GM19468 (cell line): ENCODE measurements around the gene YDJC.
"Not testable (repeated sequence)": the region's sequence is repeated elsewhere in the genome, so short reads cannot be mapped to it uniquely, and the experiment has no call there.

ENCODE experiments used
- ATAC-seq: cut with Tn5 transposase; IDR thresholded peaks from one replicate; pipeline ENCODE4 v1.9.1; 2021; ENCODE audit warnings: mild to moderate bottlenecking, moderate library complexity, moderate number of reproducible peaks; ENCODE audit not compliant: unreplicated experiment; ENCODE audit errors: extremely low read depth

YDJC gene, protein sequence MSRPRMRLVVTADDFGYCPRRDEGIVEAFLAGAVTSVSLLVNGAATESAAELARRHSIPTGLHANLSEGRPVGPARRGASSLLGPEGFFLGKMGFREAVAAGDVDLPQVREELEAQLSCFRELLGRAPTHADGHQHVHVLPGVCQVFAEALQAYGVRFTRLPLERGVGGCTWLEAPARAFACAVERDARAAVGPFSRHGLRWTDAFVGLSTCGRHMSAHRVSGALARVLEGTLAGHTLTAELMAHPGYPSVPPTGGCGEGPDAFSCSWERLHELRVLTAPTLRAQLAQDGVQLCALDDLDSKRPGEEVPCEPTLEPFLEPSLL

DNA sequence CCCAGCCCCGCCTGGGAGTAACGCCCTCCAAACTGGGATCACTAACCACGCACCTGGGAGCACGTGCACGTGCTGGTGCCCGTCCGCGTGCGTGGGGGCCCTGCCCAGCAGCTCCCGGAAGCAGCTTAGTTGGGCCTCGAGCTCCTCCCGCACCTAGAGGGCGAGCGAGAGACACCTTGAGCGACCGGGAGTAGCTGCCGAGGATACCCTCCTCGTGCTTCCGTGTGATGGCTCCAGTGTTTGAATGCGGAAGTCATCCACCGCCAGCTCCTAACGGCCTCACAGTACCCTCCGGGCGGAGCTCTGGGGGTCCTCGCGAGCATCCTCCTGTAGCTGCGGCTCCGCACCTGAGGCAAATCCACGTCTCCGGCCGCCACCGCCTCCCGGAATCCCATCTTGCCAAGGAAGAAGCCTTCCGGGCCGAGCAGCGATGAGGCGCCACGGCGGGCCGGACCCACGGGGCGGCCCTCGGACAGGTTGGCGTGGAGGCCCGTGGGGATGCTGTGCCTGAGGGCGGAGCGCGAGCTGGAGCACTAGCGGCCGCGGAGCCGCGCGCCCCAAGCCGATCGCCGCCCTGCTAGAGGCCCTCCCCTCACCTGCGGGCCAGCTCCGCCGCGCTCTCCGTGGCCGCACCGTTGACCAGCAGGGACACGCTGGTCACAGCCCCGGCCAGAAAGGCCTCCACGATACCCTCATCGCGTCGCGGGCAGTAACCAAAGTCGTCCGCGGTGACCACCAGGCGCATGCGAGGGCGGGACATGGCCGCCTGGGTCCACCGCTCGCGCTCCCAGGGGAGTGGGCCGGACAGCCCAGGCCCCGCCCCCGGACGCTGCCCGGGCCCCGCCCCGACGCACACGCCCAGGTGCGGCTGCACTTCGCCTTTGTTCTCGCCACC is at the start of gene YDJC:
TSS of gene YDJC (minus strand) at position 768 of the 895 bp plus-strand sequence. CDS start at position 760, 8 bp downstream.
- peak; percentile 60 for ATAC-seq

DNA sequence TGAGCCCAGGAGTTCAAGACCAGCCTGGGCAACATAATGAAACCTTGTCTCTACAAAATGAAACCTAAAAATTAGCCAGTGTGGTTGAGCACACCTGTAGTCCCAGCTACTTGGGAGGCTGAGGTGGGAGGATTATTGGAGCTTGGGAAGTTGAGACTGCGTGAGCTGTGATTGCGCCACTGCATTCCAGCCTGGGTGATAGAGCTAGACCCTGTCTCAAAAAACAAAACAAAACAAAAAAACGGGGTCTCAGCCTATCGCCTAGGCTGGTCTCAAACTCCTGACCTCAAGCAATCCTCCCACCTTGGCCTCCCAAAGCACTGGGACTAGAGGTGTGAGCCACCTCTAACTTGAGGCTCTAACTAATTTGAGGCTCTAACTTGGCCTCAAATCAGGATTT is 49.6 kb upstream of the YDJC start:
- ATAC-seq, result no peak

DNA sequence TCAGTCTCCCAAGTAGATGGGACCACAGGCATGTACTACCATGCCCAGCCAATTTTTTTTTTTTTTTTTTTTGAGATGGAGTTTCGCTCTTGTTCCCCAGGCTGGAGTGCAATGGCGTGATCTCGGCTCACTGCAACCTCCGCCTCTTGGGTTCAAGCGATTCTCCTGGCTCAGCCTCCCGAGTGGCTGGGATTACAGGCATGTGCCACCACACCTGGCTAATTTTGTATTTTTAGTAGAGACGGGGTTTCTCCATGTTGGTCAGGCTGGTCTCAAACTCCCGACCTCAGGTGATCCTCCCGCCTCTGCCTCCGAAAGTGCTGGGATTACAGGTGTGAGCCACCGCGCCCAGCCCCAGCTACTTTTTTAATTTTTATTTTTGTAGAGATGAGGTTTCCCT is 49.0 kb upstream of the YDJC start:
- not testable (repeated sequence) for ATAC-seq

DNA sequence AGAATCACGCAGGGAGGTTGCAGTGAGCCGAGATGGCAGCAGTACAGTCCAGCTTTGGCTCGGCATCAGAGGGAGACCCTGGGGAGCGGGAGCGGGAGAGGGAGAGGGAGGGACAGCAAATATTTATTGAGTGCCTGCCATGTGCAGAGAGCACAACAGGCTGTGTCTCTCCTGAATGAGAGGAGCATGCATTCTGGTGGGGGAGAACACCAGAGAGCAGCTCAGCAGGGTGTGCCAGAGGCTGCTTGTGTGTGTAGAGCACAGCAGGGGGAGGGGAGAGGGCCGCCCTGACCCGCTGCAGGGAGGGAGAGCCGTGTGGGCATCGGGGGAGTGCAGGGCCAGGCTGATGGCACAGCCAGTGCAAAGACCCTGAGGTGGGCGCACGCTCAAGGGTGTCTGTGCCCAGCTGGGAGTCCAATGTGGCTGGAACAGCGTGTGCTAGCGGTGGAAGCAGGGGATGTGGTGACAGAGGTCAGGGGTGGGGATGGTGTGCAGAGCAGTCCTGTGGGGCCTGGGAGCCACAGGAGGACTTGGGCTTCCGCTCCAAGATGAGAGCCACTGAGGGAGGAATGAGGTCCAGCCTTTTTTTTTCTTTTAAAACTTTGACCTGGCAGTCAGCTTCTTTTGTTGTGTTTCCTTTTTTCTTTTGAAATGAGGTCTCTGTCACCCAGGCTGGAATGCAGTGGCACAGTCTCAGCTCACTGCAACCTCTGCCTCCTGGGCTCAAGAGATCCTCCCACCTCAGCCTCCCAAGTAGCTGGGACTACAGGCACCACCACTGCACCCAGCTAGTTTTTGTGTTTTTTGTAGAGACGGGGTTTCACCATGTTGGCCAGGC is 48.0 kb upstream of the YDJC start:
- no peak for ATAC-seq

DNA sequence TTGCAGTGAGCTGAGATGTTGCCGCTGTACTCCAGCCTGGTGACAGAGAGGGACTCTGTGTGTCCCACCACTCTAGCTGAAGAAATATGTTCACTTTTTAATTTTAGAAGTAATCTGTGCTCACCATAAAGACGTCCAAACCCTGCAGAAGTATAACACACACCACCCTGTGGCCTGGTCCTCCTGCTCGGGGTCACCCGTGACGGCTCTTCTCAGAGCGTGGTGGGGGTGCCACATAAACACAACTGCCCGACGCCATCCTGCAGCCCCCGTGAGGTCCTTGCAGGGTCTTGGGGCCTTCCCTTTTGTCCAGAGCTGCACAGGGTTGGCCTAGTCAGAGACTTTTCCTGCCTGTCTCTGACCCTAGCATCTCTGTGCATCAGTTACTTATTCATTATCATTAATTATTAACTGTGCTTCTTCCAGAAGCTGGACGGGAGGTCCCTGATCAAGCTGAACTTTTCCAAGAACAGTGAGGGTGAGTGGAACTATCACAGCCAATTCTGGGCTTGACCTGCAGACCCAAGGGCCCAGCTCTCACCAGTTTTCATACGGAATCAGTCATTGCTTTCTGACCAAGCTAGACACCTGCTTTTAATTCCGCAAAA is 44.9 kb upstream of the YDJC start:
- no peak for ATAC-seq

DNA sequence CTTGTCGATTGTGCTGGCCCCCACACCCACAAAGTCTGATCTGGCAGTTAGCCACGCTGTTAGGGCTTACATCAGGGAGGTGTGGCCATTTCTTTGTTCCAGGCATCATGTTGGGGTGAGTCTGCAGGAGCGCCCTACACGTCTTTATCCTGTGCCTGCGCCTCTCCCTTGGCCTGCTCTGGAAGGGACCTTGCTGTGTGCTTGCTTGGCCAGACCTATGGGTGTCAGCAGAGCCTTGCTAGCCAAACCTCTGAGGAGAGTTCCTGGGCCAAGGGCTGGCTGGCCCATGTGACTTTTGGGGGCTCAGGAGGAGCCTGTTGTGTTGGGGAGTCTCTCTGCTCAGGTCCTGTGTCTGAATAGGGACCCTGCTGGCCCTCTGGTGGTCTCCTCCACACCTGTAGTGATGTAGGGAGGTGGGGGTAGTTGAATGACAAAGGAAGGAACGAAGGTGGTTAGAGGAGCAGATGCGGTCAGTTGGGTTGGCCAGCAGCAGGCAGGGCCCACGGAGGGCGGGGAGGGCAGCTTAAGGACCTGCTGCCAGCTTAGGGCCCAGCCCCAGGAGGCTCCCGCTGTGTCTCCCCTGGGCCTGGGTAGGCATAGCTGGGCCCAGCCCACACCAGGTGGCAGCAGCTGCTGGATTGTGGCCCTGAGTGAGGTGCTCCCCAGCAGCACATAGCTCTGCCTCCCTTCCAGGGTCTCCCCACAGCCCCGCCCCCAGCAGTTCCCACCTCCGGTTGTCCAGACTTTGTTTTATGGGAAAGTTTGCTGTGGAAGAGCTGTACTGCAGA is 43.9 kb upstream of the YDJC start:
- ATAC-seq, result no peak

DNA sequence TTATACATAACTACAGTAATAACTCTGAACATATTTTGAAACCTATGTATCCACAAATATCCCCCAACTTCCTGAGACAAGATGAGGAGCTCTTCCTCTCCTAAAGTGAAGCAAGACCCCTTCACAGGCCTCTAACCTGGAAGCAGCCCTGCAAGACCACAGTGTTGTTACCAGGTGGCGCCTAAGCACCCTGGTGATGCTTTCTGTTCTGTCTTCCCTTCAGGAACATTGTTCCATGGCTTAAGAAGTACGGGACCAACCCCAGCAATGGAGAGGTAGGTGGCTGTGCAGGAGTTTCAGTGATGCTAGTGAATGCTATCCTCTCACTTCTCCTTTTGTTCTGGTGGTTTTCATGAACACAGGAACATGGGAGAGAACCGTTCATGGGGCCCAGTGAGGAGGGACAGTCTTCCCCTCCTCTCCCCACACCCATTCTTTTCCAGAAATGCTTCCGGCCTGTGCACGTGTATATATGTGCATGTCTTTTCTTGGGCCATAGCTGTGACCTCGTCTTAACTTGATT is 42.3 kb upstream of the YDJC start:
- no peak for ATAC-seq

DNA sequence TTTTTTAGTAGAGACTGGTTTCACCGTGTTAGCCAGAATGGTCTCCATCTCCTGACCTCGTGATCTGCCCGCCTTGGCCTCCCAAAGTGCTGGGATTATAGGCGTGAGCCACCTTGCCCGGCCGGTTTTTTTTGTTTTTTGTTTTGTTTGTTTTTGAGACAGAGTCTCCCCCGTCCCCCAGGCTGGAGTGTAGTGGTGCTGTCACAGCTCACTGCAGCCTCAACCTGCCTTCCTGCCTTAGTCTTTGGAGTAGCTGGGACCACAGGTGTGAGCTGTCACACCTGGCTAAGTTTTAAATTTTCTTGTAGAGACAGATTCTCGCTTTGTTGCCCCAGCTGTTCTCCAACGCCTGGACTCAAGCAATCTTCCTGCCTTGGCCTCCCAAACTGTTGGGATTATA is 39.2 kb upstream of the YDJC start:
- ATAC-seq, result no peak

DNA sequence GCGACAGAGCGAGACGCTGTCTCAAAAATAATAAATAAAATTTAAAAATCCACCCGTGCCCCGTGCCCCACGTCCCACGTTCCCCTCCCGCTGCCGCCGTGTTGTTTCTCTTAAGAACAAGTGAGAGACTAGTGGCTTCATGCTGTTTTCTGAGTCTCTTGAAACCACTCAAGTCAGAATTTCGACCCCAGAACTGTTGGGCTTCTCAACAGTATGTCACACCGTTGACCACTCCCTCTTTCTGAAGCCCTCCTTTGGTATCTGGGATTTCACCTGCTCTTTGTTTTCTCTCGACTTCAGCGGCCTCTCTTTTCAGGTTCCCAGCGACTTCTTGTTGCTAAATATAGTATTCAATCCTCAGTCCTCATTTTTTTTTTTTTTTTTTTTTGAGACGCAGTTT is 37.0 kb upstream of the YDJC start:
- no peak for ATAC-seq

DNA sequence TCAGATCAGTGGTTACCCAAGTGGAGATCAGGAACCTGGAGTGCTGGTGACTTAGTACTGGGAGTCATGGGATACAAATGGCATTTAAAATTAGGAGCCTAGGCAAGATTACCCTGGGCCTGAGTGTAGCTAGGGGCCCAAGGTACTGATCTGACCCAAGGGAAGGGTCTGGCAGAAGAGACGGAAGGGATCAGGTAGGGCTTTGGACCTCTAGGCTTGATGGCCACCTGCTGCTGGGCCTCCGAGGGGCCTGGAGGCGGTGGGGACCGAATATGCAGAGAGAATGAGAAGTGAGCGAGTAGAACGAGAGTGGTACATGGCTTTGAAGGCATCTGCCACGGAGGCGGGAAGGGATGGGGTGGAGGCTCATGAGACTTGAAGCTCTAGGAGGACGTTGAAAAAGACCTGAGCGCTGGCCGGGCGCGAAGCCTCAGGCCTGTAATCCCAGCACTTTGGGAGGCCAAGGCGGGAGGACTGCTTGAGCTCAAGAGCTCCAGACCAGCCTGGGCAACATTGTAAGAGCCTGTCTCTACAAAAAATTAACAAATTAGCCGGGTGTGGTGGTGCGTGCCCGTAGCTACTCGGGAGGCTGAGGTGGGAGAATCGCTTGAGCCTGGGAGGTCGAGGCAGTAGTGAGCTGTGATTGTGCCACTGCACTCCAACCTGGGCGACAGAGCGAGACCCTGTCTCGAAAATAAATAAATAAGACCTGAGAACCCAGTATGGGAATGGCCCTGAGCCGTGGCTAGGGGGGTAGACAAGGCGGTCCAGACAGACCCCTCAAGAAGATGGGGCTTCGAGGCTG is 35.4 kb upstream of the YDJC start:
- no peak for ATAC-seq

DNA sequence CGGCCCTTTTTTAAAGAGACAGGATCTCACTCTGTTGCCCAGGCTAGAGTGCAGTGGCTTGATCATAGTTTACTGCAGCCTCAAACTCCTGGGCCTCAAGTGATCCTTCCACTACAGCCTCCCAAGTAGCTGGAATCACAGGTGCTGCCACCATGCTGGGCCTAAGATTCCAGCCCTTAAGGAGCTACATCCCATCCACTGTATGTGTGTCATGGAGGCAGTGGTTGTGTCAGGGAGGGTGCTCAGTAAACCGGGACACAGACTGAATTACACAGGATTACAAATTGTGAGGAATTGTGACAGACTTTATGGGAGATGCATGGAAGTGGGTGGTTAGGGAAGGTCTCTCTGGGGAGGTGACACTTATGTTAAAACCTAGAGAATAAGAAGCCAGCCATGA is 33.9 kb upstream of the YDJC start:
- no peak for ATAC-seq

DNA sequence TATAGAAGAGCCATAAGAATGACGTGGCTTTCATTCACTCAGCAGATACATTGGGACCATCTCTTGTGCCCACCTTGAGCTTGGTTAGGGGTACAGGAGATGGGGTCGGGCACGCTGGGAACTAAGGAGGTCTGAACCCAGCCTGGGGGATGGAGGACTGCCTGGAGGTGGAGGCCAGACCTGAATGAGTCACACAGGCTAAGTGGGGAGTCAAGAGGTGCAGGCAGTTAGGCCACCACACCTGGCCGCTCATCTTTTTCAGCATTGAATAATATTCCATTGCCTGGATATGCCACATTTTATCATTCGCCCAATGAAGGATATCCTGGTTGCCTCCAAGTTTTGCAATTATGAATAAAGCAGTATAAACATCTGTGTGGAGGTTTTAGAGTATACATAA is 32.2 kb upstream of the YDJC start:
- ATAC-seq, result no peak

DNA sequence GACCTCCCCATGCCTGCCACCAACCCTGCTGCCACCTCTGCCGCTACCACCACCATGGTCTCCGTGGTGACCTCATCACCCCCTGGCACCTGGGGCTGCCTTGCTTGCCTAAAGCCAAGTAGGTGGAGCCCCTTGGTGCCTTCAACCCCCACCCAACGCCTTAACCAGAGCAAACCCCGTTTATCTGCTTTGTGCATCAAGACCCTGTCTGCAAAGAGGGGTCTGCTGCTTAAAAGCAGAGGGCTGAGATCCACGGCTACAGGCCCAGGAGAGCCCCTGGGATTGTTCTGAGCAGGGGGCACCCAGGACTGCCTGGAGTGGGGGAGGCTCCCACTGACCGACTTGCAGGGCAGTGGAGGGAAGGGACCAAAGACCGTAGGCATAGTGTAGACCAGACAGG is 31.1 kb upstream of the YDJC start:
- no peak for ATAC-seq

DNA sequence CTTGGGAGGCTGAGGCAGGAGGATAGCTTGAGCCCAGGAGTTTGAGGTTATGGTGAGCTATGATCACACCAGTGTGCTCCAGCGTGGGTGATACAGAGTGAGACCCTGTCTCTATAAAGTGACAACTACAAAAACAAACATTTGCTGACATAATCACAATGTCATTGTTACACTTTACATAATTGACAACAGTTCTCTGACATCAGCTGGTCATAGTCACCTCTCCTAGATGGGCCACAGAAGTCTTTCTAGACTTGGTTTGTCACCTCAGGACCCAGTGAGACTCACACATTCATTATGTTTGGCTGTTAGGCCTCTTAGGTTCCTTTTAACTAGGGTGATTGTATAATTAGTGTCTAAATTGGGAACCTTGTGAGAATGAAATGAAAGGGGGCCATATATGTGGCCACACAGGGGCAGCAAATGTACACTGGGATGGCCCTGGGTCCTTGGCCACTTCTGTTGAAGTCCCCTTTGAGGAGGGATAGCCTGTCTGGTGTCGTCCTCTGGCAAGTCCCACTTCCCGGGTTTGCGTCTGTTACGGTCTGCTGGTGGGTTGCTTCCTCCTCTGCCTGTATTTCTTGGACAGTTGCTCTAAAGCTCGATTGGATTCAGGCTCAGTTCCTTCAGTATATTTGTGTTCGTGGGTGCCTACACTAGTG is 30.2 kb upstream of the YDJC start:
- no peak for ATAC-seq

DNA sequence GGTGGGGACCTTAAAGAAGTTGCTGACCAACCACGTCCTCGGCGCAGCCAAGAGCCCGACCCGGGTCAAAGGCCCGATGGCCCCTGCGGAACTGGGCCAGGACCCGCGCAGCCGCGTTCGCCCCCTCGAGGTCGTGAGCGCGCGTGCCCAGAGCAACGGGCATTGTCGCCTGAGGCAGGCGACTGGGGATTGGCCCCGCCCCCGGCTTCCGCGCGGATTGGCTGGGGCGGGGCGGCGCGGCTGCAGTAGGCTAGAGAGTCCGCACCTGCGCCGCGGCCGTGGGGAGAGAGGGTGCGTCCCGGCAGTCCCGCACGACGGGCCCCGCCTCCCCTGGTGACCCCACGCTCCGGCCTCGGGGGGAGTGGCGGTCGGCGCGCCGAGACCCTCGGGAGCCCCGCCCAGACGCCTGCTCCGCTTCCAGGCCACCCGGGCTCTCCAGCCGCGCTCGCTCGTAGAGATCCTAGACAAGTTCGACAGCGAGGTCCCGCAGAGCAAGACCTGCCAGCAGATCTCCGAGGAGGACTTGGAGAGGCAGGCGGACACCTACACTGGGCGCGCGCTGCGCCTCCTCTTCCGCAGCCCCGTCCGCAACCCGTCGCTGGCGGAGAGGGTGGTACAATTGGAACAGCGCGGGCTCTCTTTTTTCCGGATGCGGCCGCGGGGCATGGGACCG is 27.7 kb upstream of the YDJC start:
- peak; percentile 56 for ATAC-seq

DNA sequence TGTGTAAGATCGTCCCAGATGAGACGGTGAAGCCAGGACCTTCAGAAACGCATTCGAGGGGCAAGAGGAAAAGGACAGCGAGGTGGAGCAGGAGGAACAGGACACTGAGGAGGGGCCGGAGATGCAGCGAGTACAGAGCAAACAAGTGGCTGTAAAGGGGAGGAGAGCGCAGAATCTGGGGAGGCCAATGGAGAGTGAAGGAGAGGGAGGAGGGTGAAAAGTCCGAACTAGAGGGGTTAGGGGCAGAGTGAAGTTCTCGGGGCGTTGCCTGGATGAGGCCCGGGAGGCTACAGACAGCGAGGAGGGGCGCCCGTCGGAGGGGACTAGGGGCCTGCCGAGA is 27.2 kb upstream of the YDJC start:
- no peak for ATAC-seq
